Right lobe of liver (tissue), 6 donors: ENCODE data around the gene LTBP1. TPM values are rescaled to one million over a fixed set of nuclear protein-coding genes. Genes with fewer than 3 reads are reported as not detected.

Experiments
- ATAC-seq, 4 donors: fragments of 200-7000 bp; cut with Tn5 transposase; one replicate each; pipeline ENCODE4 v1.9.1; 2020; ENCODE audit warnings: mild to moderate bottlenecking in 4 of 4, moderate library complexity in 4 of 4
- DNase-seq, 3 donors: peaks; one replicate each; pipeline ENCODE4 v3.0.0-alpha.2; 2020
- H3K27ac ChIP-seq, 3 donors: fragments of 200-600 bp; one replicate each; pipeline ENCODE4 v1.8.0; 2022
- H3K27me3 ChIP-seq, 2 donors: fragments of 200-600 bp; one replicate each; pipeline ENCODE4 v1.8.0; 2022
- H3K36me3 ChIP-seq, 4 donors: fragments of 200-600 bp; sonication (generic) in 1 of 4; one replicate each; pipeline versions ENCODE4 v1.5.1 to v1.8.0; 2017 to 2022; ENCODE audit warnings: control low read depth in 1 of 4
- H3K4me1 ChIP-seq, 4 donors: fragments of 200-600 bp; sonication (generic) in 1 of 4; one replicate each; pipeline versions ENCODE4 v1.5.1 to v1.8.0; 2017 to 2022; ENCODE audit warnings: control low read depth in 1 of 4
- H3K4me3 ChIP-seq, 3 donors: fragments of 200-600 bp; one replicate each; pipeline ENCODE4 v1.8.0; 2022
- H3K9me3 ChIP-seq, 4 donors: fragments of 200-600 bp; sonication (generic) in 1 of 4; one replicate each; pipeline versions ENCODE4 v1.5.1 to v1.8.0; 2017 to 2022; ENCODE audit warnings: control low read depth in 1 of 4
- CTCF ChIP-seq, 4 donors: fragments of 200-600 bp in 3 of 4; fragments of 450-650 bp in 1 of 4; IDR thresholded peaks; one replicate each; pipeline versions ENCODE4 v1.5.1 to v1.8.0; 2016 to 2022; ENCODE audit warnings: antibody characterized with exemption in 4 of 4, mild to moderate bottlenecking in 2 of 4
- POLR2A ChIP-seq: fragments of 450-650 bp; IDR thresholded peaks from one replicate; pipeline ENCODE4 v1.6.1; 2017; ENCODE audit warnings: antibody characterized with exemption, mild to moderate bottlenecking
- WGBS: methylation state at CpG from one replicate; pipeline ENCODE4 v1.1.6; 2018; ENCODE audit warnings: low coverage, low lambda C conversion rate; ENCODE audit not compliant: insufficient coverage; ENCODE audit errors: missing lambda C conversion rate; 5-methylcytosine and 5-hydroxymethylcytosine counted together
- intact Hi-C, 2 donors: fragments of 100-400 bp; cut with DNase I; formaldehyde crosslinking; loops; one replicate each; pipeline versions ENCODE4 v1.11.2 to v1.14.1; 2022
- total RNA-seq, 6 experiments: library from RNA; depleted of rRNA in 2 of 6; stranded (reverse); fragments of >200 nt in 2 of 6; fragmentation: NEBNext Ultra II Directional in 3 of 6; extraction: Animal tissue kit (Norgen Biotek cat#: 25700) in 3 of 6; gene quantifications; one replicate each; pipeline versions ENCODE4 v1.1.0 to v1.2.4, GENCODE V29; 2016 to 2023
- donor health status: DM: no; HTN: yes; CAD: no.
- donor health status: DM: no; HTN: no; CAD: no.
- donor health status: DM: no; HTN: no; CAD: no.
- donor health status: DM: no; HTN: yes; CAD: no.
- donor health status: DM: no; HTN: yes; CAD: no.

LTBP1 gene
- total RNA-seq, 6 experiments from 2014 or later, result 5.4 to 14.2 (median 9.1) TPM

GRCh38 chr2:33153008-33153407, 206.3 kb downstream of the LTBP1 start:
- WGBS, result 89% methylated on average over 2 of the region's 2 CpGs
- DNase-seq, result no peak
- Histone ChIP-seq H3K36me3 (no peaks in the 10 kb centered on the region), H3K9me3 (no peaks in the 10 kb centered on the region), H3K27me3 (no peaks in the 10 kb centered on the region), H3K4me1 (no peaks in the 10 kb centered on the region), H3K27ac (no peak overlapping the region), H3K4me3 (no peak overlapping the region)
- intact Hi-C loops, result no loop called here
- no peak for ATAC-seq
- TF ChIP-seq CTCF (IDR thresholded peaks at IDR 0.05) (no peak), POLR2A (no peak)

GRCh38 chr2:33158482-33159003, 211.8 kb downstream of the LTBP1 start:
- H3K36me3 ChIP-seq, result peaks cover 0 to 1% (median 0%) of the 10 kb centered on the region in 4 donors
- no peaks in the 10 kb centered on the region for H3K4me1 ChIP-seq
- H3K27me3 ChIP-seq, result no peaks in the 10 kb centered on the region
- intact Hi-C loops, result no loop called here
- H3K27ac ChIP-seq, result no peak overlapping the region
- TF ChIP-seq CTCF (IDR thresholded peaks at IDR 0.05) (no peak), POLR2A (no peak)
- H3K4me3 ChIP-seq, result no peak overlapping the region
- no peaks in the 10 kb centered on the region for H3K9me3 ChIP-seq
- DNase-seq (no peak), ATAC-seq (no peak)
- 80% methylated on average over 3 of the region's 3 CpGs for WGBS

GRCh38 chr2:33160191-33160590, 213.4 kb downstream of the LTBP1 start:
- DNase-seq, result no peak
- Histone ChIP-seq H3K4me1 (no peaks in the 10 kb centered on the region), H3K27ac (no peak overlapping the region), H3K27me3 (no peaks in the 10 kb centered on the region), H3K9me3 (no peaks in the 10 kb centered on the region), H3K36me3 (peaks cover 0 to 1% (median 0%) of the 10 kb centered on the region in 4 donors), H3K4me3 (no peak overlapping the region)
- WGBS, result 85% methylated on average over 5 of the region's 5 CpGs
- ATAC-seq, result no peak
- intact Hi-C loops, result no loop called here
- TF ChIP-seq CTCF (IDR thresholded peaks at IDR 0.05) (no peak), POLR2A (no peak)

GRCh38 chr2:33166287-33166881, 219.6 kb downstream of the LTBP1 start:
- Histone ChIP-seq H3K27ac (no peak overlapping the region), H3K4me3 (no peak overlapping the region), H3K9me3 (no peaks in the 10 kb centered on the region), H3K4me1 (no peaks in the 10 kb centered on the region), H3K27me3 (no peaks in the 10 kb centered on the region), H3K36me3 (peaks cover 0 to 1% (median 0%) of the 10 kb centered on the region in 4 donors)
- 51% methylated on average over 4 of the region's 5 CpGs for WGBS
- no peak for TF ChIP-seq CTCF (IDR thresholded peaks at IDR 0.05)
- TF ChIP-seq POLR2A, result no peak
- intact Hi-C loops, result no loop called here
- no peak for DNase-seq
- ATAC-seq, result no peak
